Common myeloid progenitor, CD34-positive (primary cell): ENCODE results near the gene CRISPLD2.
"Not testable (repeated sequence)": the region's sequence is repeated elsewhere in the genome, so short reads cannot be mapped to it uniquely, and the experiment has no call there.

ENCODE experiments used
- CTCF ChIA-PET: fragments of 350-600 bp; sonication (Branson Sonifier 250); formaldehyde crosslinking; loops from one replicate; lab custom pipeline; 2021; ENCODE audit warnings: antibody characterized with exemption; lab: Charles Lee
- POLR2A ChIA-PET: fragments of 350-600 bp; sonication (Branson Sonifier 250); formaldehyde crosslinking; loops from one replicate; lab custom pipeline; 2021; ENCODE audit warnings: antibody characterized with exemption; lab: Charles Lee
- DNase-seq, 3 donors: peaks; one replicate each; pipeline versions ENCODE4 v3.0.0 to v3.0.0-alpha.2; 2013
- H3K27ac ChIP-seq, 2 experiments: 1 replicate in 1 of 2; 2 replicates in 1 of 2; pipeline ENCODE4 v1.7.0; 2013; ENCODE audit warnings: inconsistent platforms in 2 of 2, low read length in 2 of 2, mild to moderate bottlenecking in 2 of 2, low read depth in 1 of 2, moderate library complexity in 1 of 2; ENCODE audit not compliant: severe bottlenecking in 2 of 2, insufficient read depth in 1 of 2, poor library complexity in 1 of 2
- H3K27me3 ChIP-seq, 5 experiments: replicated peaks in 2 of 5; 1 replicate in 3 of 5; 2 replicates in 2 of 5; pipeline versions ENCODE4 v1.6.1 to v1.7.0; 2013; ENCODE audit warnings: low read length in 4 of 5, mild to moderate bottlenecking in 2 of 5, moderate library complexity in 2 of 5, inconsistent platforms in 1 of 5; ENCODE audit not compliant: insufficient read depth in 5 of 5, control insufficient read depth in 4 of 5
- H3K36me3 ChIP-seq, 4 experiments: 1 replicate in 2 of 4; 2 replicates in 2 of 4; pipeline versions ENCODE4 v1.6.1 to v1.7.0; 2013; ENCODE audit warnings: low read length in 3 of 4, control low read depth in 1 of 4, mild to moderate bottlenecking in 1 of 4; ENCODE audit not compliant: control insufficient read depth in 4 of 4, insufficient read depth in 4 of 4
- H3K4me1 ChIP-seq, 4 experiments: 1 replicate in 3 of 4; 2 replicates in 1 of 4; pipeline versions ENCODE4 v1.6.1 to v1.7.1; 2013; ENCODE audit warnings: low read length in 3 of 4, mild to moderate bottlenecking in 3 of 4, control low read depth in 1 of 4, inconsistent platforms in 1 of 4, moderate library complexity in 1 of 4; ENCODE audit not compliant: control insufficient read depth in 4 of 4, insufficient read depth in 4 of 4; ENCODE audit errors: control extremely low read depth in 1 of 4
- H3K4me3 ChIP-seq, 7 experiments: 1 replicate in 4 of 7; 2 replicates in 3 of 7; pipeline versions ENCODE4 v1.5.1 to v1.7.0; 2013; ENCODE audit warnings: mild to moderate bottlenecking in 7 of 7, low read length in 6 of 7, moderate library complexity in 6 of 7, inconsistent platforms in 2 of 7, low read depth in 2 of 7, control low read depth in 1 of 7; ENCODE audit not compliant: insufficient read depth in 4 of 7, control insufficient read depth in 1 of 7; ENCODE audit errors: extremely low read depth in 1 of 7
- H3K9me3 ChIP-seq, 5 experiments: 1 replicate in 4 of 5; 2 replicates in 1 of 5; pipeline versions ENCODE4 v1.6.1 to v1.7.1; 2013; ENCODE audit warnings: low read length in 4 of 5, mild to moderate bottlenecking in 2 of 5, inconsistent platforms in 1 of 5, low read depth in 1 of 5, moderate library complexity in 1 of 5; ENCODE audit not compliant: control insufficient read depth in 4 of 5, insufficient read depth in 2 of 5; ENCODE audit errors: control extremely low read depth in 1 of 5
- WGBS: methylation state at CpG from one replicate; pipeline ENCODE4 v1.1.5; 2013; ENCODE audit not compliant: insufficient coverage; 5-methylcytosine and 5-hydroxymethylcytosine counted together

CRISPLD2 gene

DNA sequence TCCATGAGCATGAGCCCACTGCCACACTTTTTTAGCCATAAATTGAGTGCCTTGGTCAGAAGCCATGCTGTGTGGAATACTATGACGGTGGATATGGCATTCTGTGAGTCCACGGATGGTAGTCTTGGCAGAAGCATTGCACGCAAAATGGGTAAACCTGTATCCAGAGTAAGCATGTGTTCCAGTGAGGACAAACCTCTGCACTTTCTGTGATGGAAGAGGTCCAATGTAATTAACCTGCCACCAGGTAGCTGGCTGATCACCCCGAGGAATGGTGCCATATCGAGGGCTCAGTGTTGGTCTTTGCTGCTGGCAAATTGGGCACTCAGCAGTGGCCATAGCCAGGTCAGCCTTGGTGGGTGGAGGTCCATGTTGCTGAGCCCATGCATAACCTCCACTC, 37.0 kb downstream of the CRISPLD2 start:
- DNase-seq, CTCF ChIA-PET, H3K27me3 ChIP-seq, POLR2A ChIA-PET, H3K4me3 ChIP-seq, H3K4me1 ChIP-seq, H3K27ac ChIP-seq, H3K36me3 ChIP-seq: not testable (repeated sequence)
- H3K9me3 ChIP-seq: peaks cover 0 to 22% (median 15%) of the 10 kb centered on the region in 5 experiments
- 95% methylated on average over 4 of the region's 5 CpGs for whole genome bisulfite sequencing

- Histone ChIP-seq H3K9me3 (peaks cover 0 to 22% (median 15%) of the 10 kb centered on the region in 5 experiments), H3K27me3 (peaks cover 0 to 2% (median 0%) of the 10 kb centered on the region in 5 experiments), H3K4me1 (no peaks in the 10 kb centered on the region), H3K4me3 (no peak overlapping the region), H3K36me3 (no peaks in the 10 kb centered on the region), H3K27ac (no peak overlapping the region)
- DNase-seq: no peak
- ChIA-PET CTCF (no interaction called here), POLR2A (no interaction called here)
- whole genome bisulfite sequencing: 100% methylated on average over 2 of the region's 2 CpGs
Observed at GRCh38 chr16:84859681-84860080, 39.9 kb downstream of the CRISPLD2 start.

- Histone ChIP-seq H3K27me3 (peaks cover 0 to 4% (median 0%) of the 10 kb centered on the region in 5 experiments), H3K36me3 (no peaks in the 10 kb centered on the region), H3K4me3 (no peak overlapping the region), H3K4me1 (no peaks in the 10 kb centered on the region), H3K9me3 (peaks cover 0 to 22% (median 15%) of the 10 kb centered on the region in 5 experiments), H3K27ac (no peak overlapping the region)
- ChIA-PET POLR2A (interaction anchor here (0.6 kb wide), 1 partner anchor 22 kb away, joined by 3 read pairs; no protein-coding TSS in a partner anchor), CTCF (interaction anchor here (0.9 to 1.0 kb wide), 2 partner anchors 27 to 33 kb away, joined by 3 read pairs; no protein-coding TSS in a partner anchor)
- WGBS: 99% methylated on average over 8 of the region's 9 CpGs
- no peak for DNase-seq
Observed at GRCh38 chr16:84860383-84860782, 40.6 kb downstream of the CRISPLD2 start.

DNA sequence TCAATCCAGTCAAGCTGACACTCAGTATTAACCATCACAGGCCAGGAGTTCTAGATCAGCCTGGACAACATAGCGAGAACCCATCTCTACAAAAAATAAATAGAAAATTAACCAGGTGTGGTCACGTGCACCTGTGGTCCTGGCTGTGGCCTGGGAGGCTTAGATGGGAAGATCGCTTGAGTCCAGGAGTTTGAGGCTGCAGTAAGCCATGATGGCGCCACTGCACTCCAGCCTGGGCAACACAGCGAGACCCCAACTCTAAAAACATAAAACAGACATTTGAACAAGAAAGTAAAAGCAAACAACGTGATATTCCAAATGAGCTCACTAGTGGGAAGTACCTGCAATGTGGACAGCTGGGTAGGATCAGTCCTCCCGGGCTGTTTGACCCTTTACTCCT, 41.9 kb downstream of the CRISPLD2 start:
- DNase-seq: no peak
- 99% methylated on average over 7 of the region's 7 CpGs for WGBS
- POLR2A ChIA-PET: no interaction called here
- H3K27me3 ChIP-seq: peaks cover 0 to 7% (median under 1%) of the 10 kb centered on the region in 5 experiments
- CTCF ChIA-PET: interaction anchor here (1.2 kb wide), 1 partner anchor 108 kb away, joined by 3 read pairs; no protein-coding TSS in a partner anchor
- no peak overlapping the region for H3K4me3 ChIP-seq
- no peak overlapping the region for H3K27ac ChIP-seq
- peaks cover 0 to 22% (median 15%) of the 10 kb centered on the region in 5 experiments for H3K9me3 ChIP-seq
- no peaks in the 10 kb centered on the region for H3K4me1 ChIP-seq
- H3K36me3 ChIP-seq: no peaks in the 10 kb centered on the region

GRCh38 chr16:84862804-84863480, 43.2 kb downstream of the CRISPLD2 start:
- DNase-seq: no peak
- POLR2A ChIA-PET: no interaction called here
- H3K27me3 ChIP-seq: peaks cover 0 to 14% (median 1%) of the 10 kb centered on the region in 5 experiments
- 100% methylated on average over 3 of the region's 8 CpGs for WGBS
- H3K36me3 ChIP-seq: no peaks in the 10 kb centered on the region
- H3K4me1 ChIP-seq: no peaks in the 10 kb centered on the region
- H3K27ac ChIP-seq: no peak overlapping the region
- CTCF ChIA-PET: no interaction called here
- no peak overlapping the region for H3K4me3 ChIP-seq
- peaks cover 0 to 22% (median 15%) of the 10 kb centered on the region in 5 experiments for H3K9me3 ChIP-seq

- WGBS: 95% methylated on average over 3 of the region's 8 CpGs
- no peaks in the 10 kb centered on the region for H3K4me1 ChIP-seq
- ChIA-PET CTCF (no interaction called here), POLR2A (no interaction called here)
- no peaks in the 10 kb centered on the region for H3K36me3 ChIP-seq
- no peak overlapping the region for H3K4me3 ChIP-seq
- no peak for DNase-seq
- peaks cover 0 to 22% (median 15%) of the 10 kb centered on the region in 5 experiments for H3K9me3 ChIP-seq
- peaks cover 0 to 15% (median 1%) of the 10 kb centered on the region in 5 experiments for H3K27me3 ChIP-seq
- no peak overlapping the region for H3K27ac ChIP-seq
Observed at GRCh38 chr16:84863481-84863814, 43.7 kb downstream of the CRISPLD2 start.

GRCh38 chr16:84864326-84864955, 44.7 kb downstream of the CRISPLD2 start:
- no peak for DNase-seq
- WGBS: 94% methylated on average over 10 of the region's 13 CpGs
- Histone ChIP-seq H3K4me1 (no peaks in the 10 kb centered on the region), H3K27ac (no peak overlapping the region), H3K27me3 (peaks cover 0 to 15% (median 1%) of the 10 kb centered on the region in 5 experiments), H3K9me3 (peaks cover 0 to 13% (median 12%) of the 10 kb centered on the region in 5 experiments), H3K36me3 (no peaks in the 10 kb centered on the region), H3K4me3 (no peak overlapping the region)
- ChIA-PET CTCF (interaction anchor here (0.6 to 1.3 kb wide), 4 partner anchors 14 to 222 kb away, joined by 3 to 4 read pairs (median 3); no protein-coding TSS in a partner anchor), POLR2A (interaction anchor here (0.6 kb wide), 1 partner anchor 321 kb away, joined by 3 read pairs; no protein-coding TSS in a partner anchor)
